HG03103 (cell line): ENCODE data around the gene SP2.
A peak's percentile ranks its signal among the peaks of the same experiment; 100 is the strongest.
"Not testable (repeated sequence)": the region's sequence is repeated elsewhere in the genome, so short reads cannot be mapped to it uniquely, and the experiment has no call there.

Experiments used
- ATAC-seq: cut with Tn5 transposase; IDR thresholded peaks from one replicate; pipeline ENCODE4 v1.9.1; 2021; ENCODE audit warnings: low read depth; ENCODE audit not compliant: unreplicated experiment

Gene SP2

DNA sequence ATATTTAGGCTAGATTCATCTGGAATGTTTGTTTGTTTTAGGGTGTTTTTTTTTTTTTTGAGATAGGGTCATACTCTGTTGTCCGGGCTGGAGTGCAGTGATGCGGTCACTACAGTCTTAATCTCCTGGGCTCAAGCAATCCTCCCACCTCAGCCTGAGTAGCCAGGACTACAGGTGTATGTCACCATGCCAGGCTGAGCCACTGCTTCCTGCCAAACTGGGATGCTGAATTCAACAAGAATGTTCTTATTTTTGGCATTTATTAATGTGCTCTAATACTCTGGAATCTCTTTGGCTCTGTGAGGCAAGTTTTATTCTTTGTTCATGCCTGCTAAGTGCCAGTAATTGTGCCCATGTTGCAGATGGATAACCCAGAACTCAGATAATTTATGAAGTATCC, 21.5 kb downstream of the SP2 start:
- no peak for ATAC-seq

DNA sequence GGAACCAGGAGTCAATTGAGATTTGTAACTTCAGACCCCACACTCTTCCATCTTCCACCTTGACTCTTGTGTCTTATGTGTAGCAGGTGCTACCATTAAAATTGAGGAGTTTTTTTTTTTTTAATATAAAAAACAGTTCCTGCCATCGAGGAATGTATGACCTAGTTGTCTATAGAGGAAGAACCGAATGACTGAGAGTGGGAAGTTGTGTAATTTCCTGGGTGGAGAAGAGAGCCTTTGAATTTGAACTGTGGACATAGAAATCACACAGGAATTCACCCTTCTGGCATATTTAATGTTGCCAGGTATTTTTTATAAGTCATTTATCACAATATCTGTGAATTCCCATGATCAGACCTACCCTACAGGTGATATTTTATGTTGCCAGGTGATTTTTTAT, 22.0 kb downstream of the SP2 start:
- ATAC-seq, result no peak

DNA sequence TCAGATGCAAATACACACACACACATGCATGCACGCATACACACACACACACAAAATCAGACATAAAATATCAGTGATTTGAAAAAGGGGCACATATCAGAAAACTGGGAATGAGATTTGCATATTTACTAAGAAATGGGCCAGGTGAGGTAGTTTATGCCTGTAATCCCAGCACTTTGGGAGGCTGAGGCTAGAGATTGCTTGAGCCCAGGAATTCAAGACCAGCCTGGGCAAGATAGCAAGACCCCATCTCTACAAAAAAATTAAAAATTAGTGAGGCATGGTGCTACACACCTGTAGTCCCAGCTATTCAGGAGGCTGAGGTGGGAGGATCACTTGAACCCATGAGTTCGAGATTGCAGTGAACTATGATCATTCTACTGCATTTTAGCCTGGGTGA, 23.0 kb downstream of the SP2 start:
- ATAC-seq, result no peak

DNA sequence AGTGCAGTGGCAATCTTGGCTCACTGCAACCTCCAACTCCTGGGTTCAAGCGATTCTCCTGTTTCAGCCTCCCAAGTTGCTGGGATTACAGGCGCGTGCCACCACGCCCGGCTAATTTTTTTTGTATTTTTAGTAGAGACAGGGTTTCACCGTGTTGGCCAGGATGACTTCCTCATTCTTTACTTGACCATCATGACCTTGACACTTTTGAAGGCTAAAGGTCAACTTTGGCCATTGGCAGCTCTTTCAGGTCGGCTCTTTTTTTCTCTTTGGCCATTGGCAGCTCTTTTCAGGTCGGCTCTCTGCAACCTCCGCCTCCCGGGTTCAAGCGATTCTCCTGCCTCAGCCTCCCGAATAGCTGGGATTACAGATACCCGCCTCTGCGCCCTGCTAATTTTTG, 23.9 kb downstream of the SP2 start:
- not testable (repeated sequence) for ATAC-seq

DNA sequence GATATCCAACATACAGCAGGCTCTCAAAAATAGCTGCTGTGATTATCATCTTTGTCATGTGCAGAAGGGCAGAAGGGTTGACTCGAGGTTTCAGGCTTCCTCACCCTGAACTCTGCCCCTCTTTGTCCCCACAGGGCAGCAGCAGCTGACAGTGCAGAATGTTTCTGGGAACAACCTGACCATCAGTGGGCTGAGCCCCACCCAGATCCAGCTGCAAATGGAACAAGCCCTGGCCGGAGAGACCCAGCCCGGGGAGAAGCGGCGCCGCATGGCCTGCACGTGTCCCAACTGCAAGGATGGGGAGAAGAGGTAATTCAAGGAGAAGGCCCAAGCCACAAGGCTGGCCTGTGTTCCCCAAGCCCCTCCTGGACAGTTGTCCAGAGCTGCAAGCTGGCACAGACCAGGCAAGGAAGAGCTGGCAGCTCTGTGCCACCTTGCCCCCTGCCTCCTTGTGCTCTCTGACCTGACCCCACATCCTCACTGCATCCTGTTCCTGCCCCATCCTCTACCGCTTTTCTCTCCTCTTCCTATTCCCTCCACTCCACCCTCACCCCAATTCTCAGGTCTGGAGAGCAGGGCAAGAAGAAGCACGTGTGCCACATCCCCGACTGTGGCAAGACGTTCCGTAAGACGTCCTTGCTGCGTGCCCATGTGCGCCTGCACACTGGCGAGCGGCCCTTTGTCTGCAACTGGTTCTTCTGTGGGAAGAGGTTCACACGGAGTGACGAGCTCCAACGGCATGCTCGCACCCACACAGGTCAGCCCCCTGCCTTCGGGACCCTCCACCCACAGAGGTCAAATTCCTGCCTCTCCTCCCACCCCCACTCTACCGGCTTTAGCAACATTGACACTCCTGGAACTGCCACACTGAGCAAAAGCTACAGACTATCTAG, 29.0 kb downstream of the SP2 start:
- ATAC-seq, result no peak

DNA sequence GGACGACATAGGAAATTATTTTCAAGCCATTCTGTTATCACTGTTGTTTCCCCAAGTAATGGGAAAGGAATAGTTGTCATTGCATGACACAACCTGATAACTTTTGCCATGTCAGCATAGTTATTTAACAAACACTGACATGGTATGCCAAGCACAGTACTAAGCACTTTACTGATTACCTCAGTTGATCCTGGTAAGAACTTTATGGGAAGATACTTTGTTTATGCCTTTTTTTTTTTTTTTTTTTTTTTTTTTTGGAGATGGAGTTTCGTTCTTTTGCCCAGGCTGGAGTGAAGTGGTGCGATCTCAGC, 29.6 kb downstream of the SP2 start:
- ATAC-seq, result no peak

DNA sequence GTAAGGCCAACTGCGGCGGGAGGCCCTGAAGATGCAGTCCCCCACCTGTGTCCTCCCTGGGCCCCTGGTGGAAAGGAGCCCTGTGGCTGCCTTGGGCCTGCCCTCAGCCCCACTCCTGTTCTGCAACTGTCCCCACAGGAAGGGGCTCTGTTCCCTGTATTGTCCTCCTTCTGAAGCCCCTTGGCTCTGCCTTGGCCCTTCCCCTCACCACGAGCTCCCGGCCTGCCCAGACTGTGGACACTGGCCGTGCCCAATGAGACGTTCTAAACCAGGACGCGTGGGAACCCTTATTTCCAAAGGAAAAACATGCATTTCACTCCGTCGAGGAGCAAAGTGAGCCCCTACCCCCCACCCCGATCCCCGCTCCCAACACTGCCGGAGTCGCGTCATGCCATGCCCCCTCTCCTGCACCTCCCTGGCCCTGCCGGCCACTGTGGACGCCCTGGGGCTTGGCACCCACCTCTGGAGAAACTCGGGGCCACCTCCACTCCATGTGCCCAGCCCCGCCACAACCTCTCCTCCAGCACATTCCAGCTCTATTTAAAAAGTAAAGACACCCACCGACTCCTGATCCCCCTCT, 31.9 kb downstream of the SP2 start:
- ATAC-seq, result no peak

DNA sequence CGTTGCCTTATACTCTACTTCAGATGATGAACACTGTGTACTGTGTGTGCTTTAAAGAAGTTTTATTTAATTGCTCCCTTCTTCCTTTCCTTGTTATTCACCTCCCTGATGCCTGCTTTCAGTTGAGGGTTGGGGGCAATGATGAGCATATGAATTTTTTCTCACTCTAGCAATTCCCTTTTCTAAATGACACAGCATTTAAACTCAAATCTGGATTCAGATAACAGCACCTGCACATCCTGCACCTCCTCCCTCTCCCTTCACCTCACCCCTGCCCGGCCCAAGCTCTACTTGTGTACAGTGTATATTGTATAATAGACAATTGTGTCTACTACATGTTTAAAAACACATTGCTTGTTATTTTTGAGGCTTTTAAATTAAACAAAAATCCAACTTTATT, 32.4 kb downstream of the SP2 start:
- ATAC-seq, result no peak

DNA sequence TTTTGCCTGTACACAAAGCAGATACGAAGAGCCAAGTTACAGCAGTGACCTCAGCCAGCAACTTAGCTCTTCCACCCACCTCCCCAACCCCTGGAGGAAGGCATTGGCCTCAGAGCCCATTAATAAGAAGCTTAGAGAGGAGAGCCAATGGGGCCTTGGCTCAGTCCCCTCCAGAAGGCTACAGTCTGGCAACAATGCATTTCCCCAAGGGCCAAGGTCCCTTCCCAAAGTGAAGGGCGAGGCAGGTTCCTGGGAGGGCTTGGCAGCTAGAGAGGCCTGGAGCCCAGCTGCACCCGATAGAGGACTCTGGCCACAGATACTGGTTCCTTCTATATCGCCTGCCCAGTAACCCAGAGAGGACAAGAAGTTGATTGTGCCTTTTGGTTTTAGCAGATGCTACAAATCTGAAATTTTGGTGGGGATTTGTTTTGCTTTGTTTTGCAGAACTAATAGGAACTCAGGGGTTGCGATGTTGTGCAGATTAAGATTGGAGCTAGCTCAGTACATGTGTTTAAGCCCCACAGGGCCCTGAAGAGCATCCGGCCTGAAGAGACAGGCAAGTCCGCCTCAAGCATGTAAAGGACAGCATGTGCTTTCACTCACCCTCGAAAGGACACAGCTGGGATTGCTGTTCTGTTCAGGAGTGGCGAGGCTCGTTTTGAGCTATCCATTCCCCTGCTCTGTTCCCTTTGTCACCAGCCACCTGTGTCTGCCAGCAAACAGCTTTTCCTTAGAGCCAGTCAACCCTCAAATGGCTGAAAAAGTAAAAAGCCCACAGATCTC, 33.4 kb downstream of the SP2 start:
- no peak for ATAC-seq

DNA sequence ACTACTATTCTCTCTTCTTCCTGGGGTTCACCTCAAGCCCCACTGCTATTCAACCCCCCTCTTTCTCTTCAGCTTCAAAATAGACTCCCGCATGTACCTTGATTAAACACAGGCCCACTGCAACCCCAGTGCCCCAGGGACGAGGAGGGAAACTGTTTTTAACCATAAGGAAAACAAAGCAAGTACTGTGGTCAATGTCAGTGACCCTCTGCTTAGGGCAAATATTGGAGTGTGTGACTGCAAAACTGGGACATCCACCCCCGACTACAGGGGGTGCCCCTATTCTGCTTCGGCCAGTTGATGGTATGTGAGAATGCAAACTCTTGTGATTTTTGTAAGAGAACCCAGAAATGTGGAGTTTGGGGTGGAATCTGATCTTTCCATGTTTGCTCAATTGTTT, 35.8 kb downstream of the SP2 start:
- no peak for ATAC-seq

DNA sequence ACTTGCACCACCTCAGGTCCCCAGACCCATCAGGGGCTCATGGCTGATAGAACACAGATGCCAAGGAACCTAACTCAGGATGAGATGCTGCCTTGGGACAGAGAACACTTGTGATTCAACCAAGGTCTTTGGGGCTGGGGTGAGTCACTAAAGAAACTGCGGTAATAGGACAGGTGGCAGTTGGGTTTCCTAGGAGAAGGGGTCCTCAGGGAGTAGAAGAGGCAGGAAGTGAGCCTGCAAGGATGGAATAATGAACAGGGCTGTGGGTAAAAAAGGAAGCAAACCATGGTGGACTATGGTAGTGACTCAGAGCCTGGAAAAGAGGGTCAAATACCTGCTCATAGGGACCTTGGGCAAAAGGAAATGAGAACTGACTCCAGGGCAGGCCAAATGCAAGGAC, 38.8 kb downstream of the SP2 start:
- ATAC-seq, result no peak

DNA sequence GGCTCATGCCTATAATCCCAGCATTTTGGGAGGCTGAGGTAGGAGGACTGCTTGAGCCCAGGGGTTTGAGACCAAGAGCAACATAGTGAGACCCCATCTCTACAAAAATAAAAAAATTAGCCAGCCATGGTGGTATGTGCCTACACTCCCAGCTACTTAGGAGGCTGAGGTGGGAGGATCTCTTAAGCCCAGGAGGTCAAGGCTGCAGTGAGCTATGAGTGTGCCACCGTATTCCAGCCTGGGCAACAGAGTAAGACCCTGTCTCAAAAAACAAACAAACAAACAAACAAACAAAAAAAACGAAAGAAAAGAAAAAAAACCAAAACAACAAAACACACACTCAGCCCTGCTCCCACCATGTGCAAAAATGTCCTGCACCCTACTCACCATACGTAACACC, 39.4 kb downstream of the SP2 start:
- ATAC-seq, result not testable (repeated sequence)

DNA sequence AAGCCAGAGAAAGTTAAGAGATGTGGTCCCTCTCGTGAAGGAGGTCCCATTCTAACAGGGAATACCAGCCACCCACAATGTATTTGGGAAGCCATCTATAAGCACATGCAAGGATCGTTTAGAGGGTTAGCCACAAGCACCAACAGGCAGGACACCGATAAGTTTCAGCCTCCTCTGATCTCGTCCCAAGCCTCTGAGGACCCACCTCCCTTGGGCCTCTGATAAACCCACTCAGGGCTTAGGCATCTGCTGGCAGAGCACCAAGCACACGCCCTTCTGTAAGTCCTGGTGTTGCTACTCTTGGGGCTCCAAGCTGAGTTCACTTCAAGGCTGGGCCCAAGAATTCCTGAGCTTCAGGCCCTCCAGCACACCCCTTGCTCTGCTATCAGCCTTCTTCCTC, 39.9 kb downstream of the SP2 start:
- no peak for ATAC-seq

DNA sequence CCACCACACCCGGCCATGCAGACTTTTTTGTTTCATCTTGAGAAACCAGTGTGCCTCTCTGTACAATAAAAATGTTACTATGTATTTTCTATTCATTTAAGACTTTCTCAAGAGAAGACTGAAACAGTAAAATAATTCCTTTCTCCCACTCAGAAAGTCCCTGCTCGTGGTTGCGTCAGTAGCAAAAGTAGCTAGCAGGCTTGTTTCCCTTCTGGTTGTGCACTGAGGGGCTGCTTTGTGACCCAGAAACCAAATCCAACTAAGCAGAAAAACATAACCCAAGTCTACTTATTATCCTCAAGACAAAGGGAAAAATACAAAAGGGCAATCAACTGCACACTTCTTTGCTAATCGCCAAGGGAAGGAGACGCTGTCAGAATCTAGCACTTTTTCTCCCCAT, 41.9 kb downstream of the SP2 start:
- ATAC-seq, result no peak

DNA sequence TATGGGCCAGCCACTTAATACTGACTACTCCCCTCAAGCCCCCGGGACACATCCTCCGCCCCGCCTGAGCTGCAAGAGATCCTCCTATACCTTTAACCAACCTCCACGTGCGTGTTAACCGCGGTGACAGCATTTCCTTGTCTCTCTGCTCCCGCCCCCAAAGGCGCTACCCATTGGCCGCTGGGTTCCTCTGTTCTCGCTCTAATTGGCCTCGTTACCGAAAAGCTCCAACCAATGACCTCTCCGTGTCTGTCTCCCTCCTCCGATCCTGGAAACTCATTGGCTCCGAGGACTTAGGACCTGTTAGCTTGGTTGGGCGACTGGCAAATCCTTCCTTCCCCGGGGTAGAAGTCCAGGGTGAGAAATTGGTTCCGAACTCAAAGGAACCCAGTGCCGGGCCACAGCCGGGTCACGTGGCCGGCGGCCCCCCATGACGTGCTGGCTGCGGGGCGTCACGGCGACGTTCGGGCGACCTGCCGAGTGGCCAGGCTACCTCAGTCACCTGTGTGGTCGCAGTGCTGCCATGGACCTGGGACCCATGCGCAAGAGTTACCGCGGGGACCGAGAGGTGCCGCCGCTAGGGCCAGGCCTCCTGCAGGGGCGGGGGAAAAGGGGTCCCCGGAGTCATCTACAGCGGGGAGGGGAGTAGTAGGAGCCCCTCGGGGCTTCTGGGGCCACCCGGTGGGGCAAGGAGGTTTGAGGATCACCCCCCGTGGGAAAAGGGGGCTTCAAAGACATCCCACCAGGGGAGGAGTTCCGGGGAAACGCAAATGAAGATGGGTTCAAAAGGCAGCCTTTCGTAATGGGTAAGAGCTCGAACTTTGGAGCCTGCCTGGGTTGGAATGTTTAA, 45.4 kb downstream of the SP2 start, which contains the start of gene PNPO:
Gene PNPO (plus strand): TSS at position 326 of the 850 bp plus-strand sequence. CDS start 105 bp downstream, at position 431.
- peak; percentile 90 for ATAC-seq

DNA sequence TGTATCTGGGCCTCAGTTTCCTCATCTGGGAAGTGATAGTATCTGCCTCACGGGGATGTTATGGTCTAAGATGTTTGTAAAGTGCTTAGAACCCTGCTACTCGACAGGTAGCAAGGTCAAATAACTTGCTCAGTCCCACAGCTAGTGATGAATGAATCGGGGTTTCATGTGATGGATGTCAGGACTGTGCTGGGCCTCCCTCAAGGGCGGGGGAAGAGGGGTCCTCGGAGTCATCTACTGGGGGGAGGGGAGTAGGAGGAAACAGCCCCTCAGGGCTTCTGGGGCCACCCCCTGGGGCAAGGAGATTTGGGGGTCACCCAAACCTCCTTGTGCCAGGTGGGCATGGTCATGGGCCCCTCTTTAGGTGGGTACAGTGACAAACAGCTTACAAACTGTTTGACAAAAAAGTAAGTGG, 46.1 kb downstream of the SP2 start:
- ATAC-seq, result no peak

DNA sequence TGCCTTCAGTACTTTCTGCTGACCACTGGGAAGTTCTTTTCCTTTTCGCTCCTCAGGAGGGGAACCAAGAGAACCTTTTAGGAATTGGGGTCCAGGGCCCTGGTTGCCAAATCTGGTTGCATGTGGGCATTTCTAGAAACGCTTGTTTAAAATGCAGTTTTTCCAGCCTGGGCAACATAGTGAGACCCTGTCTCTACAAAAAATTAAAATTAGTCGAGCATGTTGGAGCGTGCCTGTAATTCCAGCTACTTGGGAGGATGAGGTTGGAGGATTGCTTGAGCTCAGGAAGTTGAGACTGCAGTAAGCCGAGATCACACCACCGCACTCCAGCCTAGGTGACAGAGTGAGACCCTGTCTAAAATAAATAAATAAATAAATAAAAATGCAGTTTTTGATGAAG, 46.5 kb downstream of the SP2 start:
- ATAC-seq, result no peak

DNA sequence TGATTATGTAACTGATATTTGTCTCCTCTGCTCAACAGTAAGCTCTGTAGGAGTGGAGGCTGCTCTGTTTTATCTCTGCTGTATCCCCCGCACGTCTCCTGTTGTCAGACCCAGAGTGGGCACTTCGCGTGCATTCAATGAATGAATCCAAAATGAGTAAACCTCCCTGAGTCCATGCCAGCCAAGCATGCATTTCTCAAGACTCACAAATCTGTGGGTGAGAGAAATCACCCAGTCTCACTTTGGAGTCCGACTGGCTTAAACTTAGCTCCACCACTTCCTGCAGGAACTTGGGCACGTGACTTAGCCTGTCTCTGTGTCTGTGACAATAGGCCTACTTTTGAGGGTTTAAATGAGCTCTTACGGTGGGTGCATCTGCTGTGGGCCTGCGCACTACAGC, 49.0 kb downstream of the SP2 start:
- ATAC-seq, result no peak

DNA sequence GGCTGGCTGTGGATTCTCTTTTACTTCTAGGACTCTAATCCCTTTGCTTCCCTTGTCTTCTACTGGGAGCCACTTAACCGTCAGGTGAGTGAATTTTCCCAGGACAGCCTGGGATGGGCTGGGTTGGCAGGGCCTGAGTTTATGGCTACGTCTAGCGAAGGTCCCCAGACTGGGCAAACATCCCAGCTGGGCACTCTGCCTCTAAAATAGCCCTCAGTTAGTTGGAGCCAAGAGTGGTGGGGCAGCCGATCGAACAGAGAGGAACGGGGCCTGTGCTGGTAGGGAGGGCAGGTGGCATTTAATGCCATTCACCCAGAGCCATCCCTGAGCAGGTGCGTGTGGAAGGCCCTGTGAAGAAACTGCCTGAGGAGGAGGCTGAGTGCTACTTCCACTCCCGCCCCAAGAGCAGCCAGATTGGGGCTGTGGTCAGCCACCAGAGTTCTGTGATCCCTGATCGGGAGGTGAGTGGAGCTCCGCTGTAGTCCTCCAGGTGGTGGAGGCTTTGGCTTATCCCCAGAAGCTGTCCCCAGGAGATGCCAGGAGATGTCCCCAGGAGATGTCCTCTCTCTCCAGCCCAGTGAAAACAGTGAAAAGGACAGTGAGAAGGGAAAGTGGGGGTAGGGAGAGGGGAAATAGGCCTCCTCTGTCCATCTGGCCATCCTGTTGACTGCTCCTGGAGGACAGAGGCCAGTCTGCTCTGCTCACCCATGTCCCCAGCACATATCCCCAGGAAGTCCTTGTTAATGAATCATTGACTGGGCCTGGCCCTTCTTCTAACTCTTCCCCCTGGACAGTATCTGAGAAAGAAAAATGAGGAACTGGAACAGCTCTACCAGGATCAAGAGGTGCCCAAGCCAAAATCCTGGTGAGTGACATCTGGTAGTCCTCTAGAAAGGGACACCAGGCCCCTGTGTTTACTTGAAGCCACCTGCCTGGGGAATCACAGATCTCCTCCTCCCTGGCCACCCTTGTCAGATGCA, 49.8 kb downstream of the SP2 start:
- ATAC-seq, result no peak

DNA sequence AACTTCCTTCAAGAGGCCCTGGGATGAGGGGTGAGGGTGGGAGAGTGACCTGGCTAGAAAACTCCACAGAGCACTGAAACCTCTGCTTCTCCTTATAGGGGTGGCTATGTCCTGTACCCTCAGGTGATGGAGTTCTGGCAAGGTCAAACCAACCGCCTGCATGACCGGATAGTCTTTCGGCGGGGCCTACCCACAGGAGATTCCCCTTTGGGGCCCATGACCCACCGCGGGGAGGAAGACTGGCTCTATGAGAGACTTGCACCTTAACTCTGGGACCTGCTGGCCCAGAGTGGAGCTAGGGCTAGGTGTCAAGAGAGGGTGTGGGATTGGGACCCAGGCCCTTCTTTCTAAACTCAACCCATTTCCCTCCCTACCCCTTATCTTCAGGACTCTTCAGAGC, 50.5 kb downstream of the SP2 start:
- ATAC-seq, result no peak
